ENCODE data around the gene EXOG.

The EXOG gene

DNA sequence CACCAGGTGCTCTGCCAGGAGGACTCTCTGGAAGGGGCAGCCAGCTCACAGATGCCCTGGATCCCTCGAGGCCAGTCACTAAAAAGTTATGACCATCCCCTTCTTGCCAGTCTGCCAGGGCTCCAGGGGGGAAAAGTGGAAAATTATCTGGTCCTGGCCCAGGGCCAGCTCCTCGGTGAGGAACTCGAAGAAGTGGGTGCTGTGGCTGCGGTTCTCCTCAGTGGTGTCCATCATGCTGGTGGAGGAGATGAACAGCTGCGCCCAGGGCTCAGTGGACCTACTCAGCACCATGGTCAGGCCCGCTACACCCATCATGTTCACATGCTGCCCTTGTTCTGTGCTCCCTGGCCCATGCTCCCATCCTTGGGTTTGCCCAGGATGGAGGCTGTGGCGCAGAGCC lies 19.2 kb downstream of the EXOG start:
- no peaks in the 10 kb centered on the region for H3K27me3 ChIP-seq (ENCODE audit: control insufficient read depth in 1 of 2, insufficient read depth in 2 of 2, low read length in 2 of 2)
- H3K9me3 ChIP-seq (ENCODE audit: control insufficient read depth in 2 of 2, low read length in 2 of 2): no peaks in the 10 kb centered on the region
- no peak overlapping the region for H3K4me3 ChIP-seq (ENCODE audit: low read length in 2 of 2)
- peaks cover 16 to 18% of the 10 kb centered on the region in 2 donors for H3K36me3 ChIP-seq (ENCODE audit: control insufficient read depth in 2 of 2, insufficient read depth in 2 of 2, low read length in 2 of 2)
- H3K4me1 ChIP-seq (ENCODE audit: control insufficient read depth, insufficient read depth, low read length): no peaks in the 10 kb centered on the region
- no peak overlapping the region for H3K9ac ChIP-seq (ENCODE audit: low read length in 2 of 2)
- H3K27ac ChIP-seq (ENCODE audit: low read length): no peak overlapping the region

DNA sequence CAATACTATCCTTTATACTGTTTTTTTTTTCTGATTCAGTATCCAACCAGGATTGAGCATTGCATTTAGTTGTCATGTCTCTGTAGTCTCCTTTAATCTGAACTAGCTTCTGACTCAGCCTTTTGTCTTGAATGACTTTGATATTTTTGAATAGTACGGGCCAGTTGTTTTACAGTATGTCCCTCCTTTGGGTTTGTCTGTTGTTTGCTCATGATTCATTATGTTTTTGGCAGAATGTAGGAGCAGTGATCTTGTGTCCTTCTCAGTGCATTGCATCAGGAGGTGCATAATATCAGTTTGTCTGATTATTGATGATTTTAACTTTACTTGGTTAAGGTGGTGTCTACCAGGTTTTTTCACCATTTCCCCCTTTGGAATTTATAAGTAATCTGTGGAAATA lies 20.5 kb downstream of the EXOG start:
- H3K4me1 ChIP-seq (ENCODE audit: control insufficient read depth, insufficient read depth, low read length): no peaks in the 10 kb centered on the region
- no peak overlapping the region for H3K27ac ChIP-seq (ENCODE audit: low read length)
- no peaks in the 10 kb centered on the region for H3K27me3 ChIP-seq (ENCODE audit: control insufficient read depth in 1 of 2, insufficient read depth in 2 of 2, low read length in 2 of 2)
- H3K9ac ChIP-seq (ENCODE audit: low read length in 2 of 2): no peak overlapping the region
- H3K36me3 ChIP-seq (ENCODE audit: control insufficient read depth in 2 of 2, insufficient read depth in 2 of 2, low read length in 2 of 2): peaks cover 13 to 17% of the 10 kb centered on the region in 2 donors
- no peaks in the 10 kb centered on the region for H3K9me3 ChIP-seq (ENCODE audit: control insufficient read depth in 2 of 2, low read length in 2 of 2)
- H3K4me3 ChIP-seq (ENCODE audit: low read length in 2 of 2): no peak overlapping the region

DNA sequence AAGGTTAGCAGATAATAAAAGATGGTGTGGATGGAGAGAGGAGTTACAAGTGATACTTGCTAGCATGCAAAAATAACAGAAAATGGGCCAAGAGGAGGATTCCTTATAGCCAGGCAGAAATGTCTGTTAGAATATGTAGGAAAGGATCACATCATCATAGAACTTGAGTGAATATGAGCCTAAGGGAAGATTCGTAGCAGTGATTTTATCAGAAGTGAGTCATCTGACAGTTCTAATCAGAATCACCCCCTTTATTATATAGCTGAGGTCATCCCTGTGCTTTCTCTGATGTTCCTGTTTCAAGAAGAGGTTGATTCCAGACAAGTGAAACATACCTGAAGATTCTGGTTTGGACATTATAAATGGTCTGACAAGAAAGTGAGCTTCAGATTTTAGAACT lies 22.9 kb downstream of the EXOG start:
- Histone ChIP-seq H3K27me3 (ENCODE audit: control insufficient read depth in 1 of 2, insufficient read depth in 2 of 2, low read length in 2 of 2) (no peaks in the 10 kb centered on the region), H3K9me3 (ENCODE audit: control insufficient read depth in 2 of 2, low read length in 2 of 2) (no peaks in the 10 kb centered on the region), H3K27ac (ENCODE audit: low read length) (no peak overlapping the region), H3K9ac (ENCODE audit: low read length in 2 of 2) (no peak overlapping the region), H3K4me1 (ENCODE audit: control insufficient read depth, insufficient read depth, low read length) (no peaks in the 10 kb centered on the region), H3K4me3 (ENCODE audit: low read length in 2 of 2) (no peak overlapping the region), H3K36me3 (ENCODE audit: control insufficient read depth in 2 of 2, insufficient read depth in 2 of 2, low read length in 2 of 2) (peaks cover 11 to 18% of the 10 kb centered on the region in 2 donors)

DNA sequence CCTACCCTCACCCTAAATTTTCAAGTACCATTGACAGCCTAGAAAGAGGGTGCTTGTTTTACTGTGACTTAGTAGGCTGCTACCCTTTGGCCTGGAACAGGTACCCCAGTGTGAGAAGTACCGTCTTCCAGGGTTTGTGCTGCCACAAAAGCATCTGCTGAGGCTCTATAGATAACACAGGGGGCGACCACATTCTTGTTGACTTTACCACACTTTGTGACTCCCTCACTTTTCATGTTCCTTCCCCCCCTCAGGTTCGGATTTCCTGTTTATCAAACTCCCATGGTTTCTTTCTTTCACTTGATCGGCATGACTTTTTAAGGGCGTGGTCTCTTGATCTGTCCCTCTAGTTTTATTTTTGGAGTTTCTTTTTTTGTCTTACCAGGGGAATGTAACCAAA lies 23.5 kb downstream of the EXOG start:
- Histone ChIP-seq H3K4me1 (ENCODE audit: control insufficient read depth, insufficient read depth, low read length) (no peaks in the 10 kb centered on the region), H3K9me3 (ENCODE audit: control insufficient read depth in 2 of 2, low read length in 2 of 2) (no peaks in the 10 kb centered on the region), H3K36me3 (ENCODE audit: control insufficient read depth in 2 of 2, insufficient read depth in 2 of 2, low read length in 2 of 2) (peaks cover 17 to 20% of the 10 kb centered on the region in 2 donors), H3K4me3 (ENCODE audit: low read length in 2 of 2) (no peak overlapping the region), H3K27me3 (ENCODE audit: control insufficient read depth in 1 of 2, insufficient read depth in 2 of 2, low read length in 2 of 2) (no peaks in the 10 kb centered on the region), H3K9ac (ENCODE audit: low read length in 2 of 2) (no peak overlapping the region), H3K27ac (ENCODE audit: low read length) (no peak overlapping the region)

DNA sequence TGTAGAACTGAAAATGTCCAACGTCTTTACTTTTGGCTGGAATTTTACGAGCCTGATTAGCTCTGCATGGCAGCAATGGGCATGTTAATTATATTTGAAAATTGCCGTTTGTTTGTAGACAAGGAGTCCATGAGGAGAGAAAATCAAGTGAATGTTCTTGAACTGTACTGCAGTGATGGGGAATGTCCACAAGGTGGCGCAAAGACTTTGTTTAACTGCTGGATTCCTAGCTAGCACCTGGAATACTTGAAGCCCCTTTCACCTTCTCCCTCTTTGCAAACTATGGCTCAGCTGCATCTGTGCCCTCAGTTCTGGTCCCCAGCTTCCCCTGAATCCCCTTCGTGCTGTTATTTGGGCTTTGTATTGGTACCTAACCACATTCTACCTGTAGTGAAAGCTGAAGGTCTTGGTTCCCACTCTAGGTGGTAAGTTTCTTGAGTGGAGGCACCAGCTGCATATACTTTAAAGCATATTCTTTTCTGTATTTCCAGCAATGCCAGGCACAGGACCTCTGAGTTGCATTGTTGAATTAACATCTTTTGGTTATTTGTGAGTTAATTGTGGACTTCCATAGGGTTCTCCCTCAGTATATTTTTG lies 25.3 kb downstream of the EXOG start:
- Histone ChIP-seq H3K4me3 (ENCODE audit: low read length in 2 of 2) (no peak overlapping the region), H3K9ac (ENCODE audit: low read length in 2 of 2) (no peak overlapping the region), H3K27ac (ENCODE audit: low read length) (no peak overlapping the region), H3K27me3 (ENCODE audit: control insufficient read depth in 1 of 2, insufficient read depth in 2 of 2, low read length in 2 of 2) (no peaks in the 10 kb centered on the region), H3K36me3 (ENCODE audit: control insufficient read depth in 2 of 2, insufficient read depth in 2 of 2, low read length in 2 of 2) (peaks cover 18 to 24% of the 10 kb centered on the region in 2 donors), H3K9me3 (ENCODE audit: control insufficient read depth in 2 of 2, low read length in 2 of 2) (no peaks in the 10 kb centered on the region), H3K4me1 (ENCODE audit: control insufficient read depth, insufficient read depth, low read length) (no peaks in the 10 kb centered on the region)

GRCh38 chr3:38522002-38522401 lies 25.9 kb downstream of the EXOG start:
- Histone ChIP-seq H3K4me1 (ENCODE audit: control insufficient read depth, insufficient read depth, low read length) (no peaks in the 10 kb centered on the region), H3K27ac (ENCODE audit: low read length) (no peak overlapping the region), H3K4me3 (ENCODE audit: low read length in 2 of 2) (no peak overlapping the region), H3K9ac (ENCODE audit: low read length in 2 of 2) (no peak overlapping the region), H3K9me3 (ENCODE audit: control insufficient read depth in 2 of 2, low read length in 2 of 2) (no peaks in the 10 kb centered on the region), H3K27me3 (ENCODE audit: control insufficient read depth in 1 of 2, insufficient read depth in 2 of 2, low read length in 2 of 2) (no peaks in the 10 kb centered on the region), H3K36me3 (ENCODE audit: control insufficient read depth in 2 of 2, insufficient read depth in 2 of 2, low read length in 2 of 2) (peaks cover 18 to 24% of the 10 kb centered on the region in 2 donors)

- Histone ChIP-seq H3K4me1 (ENCODE audit: control insufficient read depth, insufficient read depth, low read length) (no peaks in the 10 kb centered on the region), H3K9me3 (ENCODE audit: control insufficient read depth in 2 of 2, low read length in 2 of 2) (no peaks in the 10 kb centered on the region), H3K4me3 (ENCODE audit: low read length in 2 of 2) (no peak overlapping the region), H3K36me3 (ENCODE audit: control insufficient read depth in 2 of 2, insufficient read depth in 2 of 2, low read length in 2 of 2) (peaks cover 16 to 29% of the 10 kb centered on the region in 2 donors), H3K27me3 (ENCODE audit: control insufficient read depth in 1 of 2, insufficient read depth in 2 of 2, low read length in 2 of 2) (no peaks in the 10 kb centered on the region), H3K9ac (ENCODE audit: low read length in 2 of 2) (no peak overlapping the region), H3K27ac (ENCODE audit: low read length) (no peak overlapping the region)
Measured at GRCh38 chr3:38524141-38524739, 28.1 kb downstream of the EXOG start.

DNA sequence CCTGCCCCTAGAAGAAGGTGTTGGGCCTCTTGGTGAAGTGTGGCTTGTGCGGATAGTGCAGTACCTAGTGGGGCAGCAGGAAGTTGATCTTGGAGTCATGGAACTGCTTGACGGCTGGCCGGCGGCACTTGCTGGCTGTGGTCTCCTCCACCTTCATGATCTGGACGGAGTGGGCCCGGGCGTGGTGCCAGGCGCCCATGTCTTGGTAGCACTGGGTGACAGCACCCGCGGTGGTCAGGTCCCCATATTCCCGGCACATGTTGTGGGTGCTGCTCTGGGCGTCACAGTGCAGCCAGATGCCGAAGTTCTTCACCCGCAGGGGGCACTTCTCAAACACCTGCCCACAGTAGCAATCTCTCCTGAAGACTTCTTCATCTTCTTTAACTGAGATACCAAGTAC lies 30.7 kb downstream of the EXOG start:
- Histone ChIP-seq H3K4me3 (ENCODE audit: low read length in 2 of 2) (no peak overlapping the region), H3K9me3 (ENCODE audit: control insufficient read depth in 2 of 2, low read length in 2 of 2) (no peaks in the 10 kb centered on the region), H3K4me1 (ENCODE audit: control insufficient read depth, insufficient read depth, low read length) (no peaks in the 10 kb centered on the region), H3K9ac (ENCODE audit: low read length in 2 of 2) (no peak overlapping the region), H3K27ac (ENCODE audit: low read length) (no peak overlapping the region), H3K36me3 (ENCODE audit: control insufficient read depth in 2 of 2, insufficient read depth in 2 of 2, low read length in 2 of 2) (peaks cover 16 to 32% of the 10 kb centered on the region in 2 donors), H3K27me3 (ENCODE audit: control insufficient read depth in 1 of 2, insufficient read depth in 2 of 2, low read length in 2 of 2) (no peaks in the 10 kb centered on the region)

DNA sequence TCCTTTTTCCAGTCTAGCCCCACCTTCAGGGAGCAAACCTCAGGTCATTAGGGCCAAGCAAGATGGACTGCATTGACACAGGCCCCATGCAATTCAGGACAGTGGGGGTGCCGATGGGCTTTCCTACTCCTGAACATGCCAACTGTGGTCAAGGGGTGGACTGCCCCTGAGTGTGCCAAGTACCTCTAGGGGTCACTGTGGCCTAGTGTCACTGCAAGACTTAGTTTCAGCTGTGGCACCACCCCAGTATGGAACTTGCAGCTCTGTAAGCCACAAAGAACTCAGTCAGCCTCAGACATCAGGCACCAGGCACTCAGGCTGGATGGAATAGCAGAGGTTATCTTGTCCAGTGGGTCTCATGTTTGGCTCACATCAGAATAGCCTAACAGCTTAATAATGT lies 32.3 kb downstream of the EXOG start:
- Histone ChIP-seq H3K27me3 (ENCODE audit: control insufficient read depth in 1 of 2, insufficient read depth in 2 of 2, low read length in 2 of 2) (no peaks in the 10 kb centered on the region), H3K9me3 (ENCODE audit: control insufficient read depth in 2 of 2, low read length in 2 of 2) (no peaks in the 10 kb centered on the region), H3K36me3 (ENCODE audit: control insufficient read depth in 2 of 2, insufficient read depth in 2 of 2, low read length in 2 of 2) (peaks cover 16 to 32% of the 10 kb centered on the region in 2 donors), H3K27ac (ENCODE audit: low read length) (no peak overlapping the region), H3K9ac (ENCODE audit: low read length in 2 of 2) (no peak overlapping the region), H3K4me3 (ENCODE audit: low read length in 2 of 2) (no peak overlapping the region), H3K4me1 (ENCODE audit: control insufficient read depth, insufficient read depth, low read length) (no peaks in the 10 kb centered on the region)

DNA sequence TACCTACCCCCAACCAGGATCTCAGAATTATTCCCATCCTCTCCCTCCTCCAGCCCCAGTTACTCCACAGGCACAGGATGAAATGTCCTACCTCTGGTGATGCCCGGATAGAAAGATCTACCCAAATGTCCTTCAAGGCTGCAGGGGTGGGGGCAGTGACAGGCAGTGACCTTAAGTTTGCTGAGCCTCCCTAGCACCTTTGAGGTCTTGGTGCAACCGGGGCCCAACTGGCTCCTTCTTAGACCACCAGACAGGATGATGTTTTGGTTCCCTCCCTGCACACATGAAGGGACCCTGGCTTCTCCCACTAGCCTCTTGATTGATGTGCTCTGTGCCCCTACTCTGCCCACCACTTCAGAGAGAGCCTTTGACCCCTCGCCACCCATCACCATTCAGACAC lies 36.4 kb downstream of the EXOG start:
- Histone ChIP-seq H3K4me1 (ENCODE audit: control insufficient read depth, insufficient read depth, low read length) (no peaks in the 10 kb centered on the region), H3K9ac (ENCODE audit: low read length in 2 of 2) (no peak overlapping the region), H3K36me3 (ENCODE audit: control insufficient read depth in 2 of 2, insufficient read depth in 2 of 2, low read length in 2 of 2) (peaks cover 10 to 16% of the 10 kb centered on the region in 2 donors), H3K27ac (ENCODE audit: low read length) (no peak overlapping the region), H3K9me3 (ENCODE audit: control insufficient read depth in 2 of 2, low read length in 2 of 2) (no peaks in the 10 kb centered on the region), H3K4me3 (ENCODE audit: low read length in 2 of 2) (no peak overlapping the region), H3K27me3 (ENCODE audit: control insufficient read depth in 1 of 2, insufficient read depth in 2 of 2, low read length in 2 of 2) (no peaks in the 10 kb centered on the region)

GRCh38 chr3:38533285-38533976 lies 37.3 kb downstream of the EXOG start:
- Histone ChIP-seq H3K4me3 (ENCODE audit: low read length in 2 of 2) (no peak overlapping the region), H3K4me1 (ENCODE audit: control insufficient read depth, insufficient read depth, low read length) (no peaks in the 10 kb centered on the region), H3K36me3 (ENCODE audit: control insufficient read depth in 2 of 2, insufficient read depth in 2 of 2, low read length in 2 of 2) (peaks cover 7 to 8% of the 10 kb centered on the region in 2 donors), H3K9me3 (ENCODE audit: control insufficient read depth in 2 of 2, low read length in 2 of 2) (no peaks in the 10 kb centered on the region), H3K27me3 (ENCODE audit: control insufficient read depth in 1 of 2, insufficient read depth in 2 of 2, low read length in 2 of 2) (no peaks in the 10 kb centered on the region), H3K9ac (ENCODE audit: low read length in 2 of 2) (no peak overlapping the region), H3K27ac (ENCODE audit: low read length) (no peak overlapping the region)
